Stimulated activated naive CD8-positive, alpha-beta T cell treated with anti-CD3 and anti-CD28 coated beads, Interleukin-15, Interleukin-2, amounts not matched to agents 100 ng/mL and 50 ng/mL, for 24 hours (primary cell): Measurements from ENCODE around the gene ARHGAP26.
A peak's percentile ranks its signal among the peaks of the same experiment; 100 is the strongest.

Experiments
- H3K27ac Mint-ChIP-seq: one replicate; pipeline ENCODE4 v1.8.0; 2021; ENCODE audit warnings: mild to moderate bottlenecking, mixed read lengths
- H3K27me3 Mint-ChIP-seq: one replicate; pipeline ENCODE4 v1.8.0; 2021; ENCODE audit warnings: mixed read lengths
- H3K36me3 Mint-ChIP-seq: one replicate; pipeline ENCODE4 v1.8.0; 2021; ENCODE audit warnings: low read depth, mixed read lengths
- H3K4me1 Mint-ChIP-seq: one replicate; pipeline ENCODE4 v1.8.0; 2021; ENCODE audit warnings: low read depth, mixed read lengths
- H3K4me3 Mint-ChIP-seq: one replicate; pipeline ENCODE4 v1.8.0; 2021; ENCODE audit warnings: mild to moderate bottlenecking, mixed read lengths
- H3K9me3 Mint-ChIP-seq: one replicate; pipeline ENCODE4 v1.8.0; 2021; ENCODE audit warnings: mixed read lengths

ARHGAP26 gene

GRCh38 chr5:143226872-143227271 is 456.7 kb downstream of the ARHGAP26 start:
- H3K36me3 Mint-ChIP-seq = peaks cover 10% of the 10 kb centered on the region
- no peaks in the 10 kb centered on the region for H3K27me3 Mint-ChIP-seq
- H3K4me1 Mint-ChIP-seq = peaks cover 65% of the 10 kb centered on the region
- H3K27ac Mint-ChIP-seq = no peak overlapping the region
- no peak overlapping the region for H3K4me3 Mint-ChIP-seq
- no peaks in the 10 kb centered on the region for H3K9me3 Mint-ChIP-seq

DNA sequence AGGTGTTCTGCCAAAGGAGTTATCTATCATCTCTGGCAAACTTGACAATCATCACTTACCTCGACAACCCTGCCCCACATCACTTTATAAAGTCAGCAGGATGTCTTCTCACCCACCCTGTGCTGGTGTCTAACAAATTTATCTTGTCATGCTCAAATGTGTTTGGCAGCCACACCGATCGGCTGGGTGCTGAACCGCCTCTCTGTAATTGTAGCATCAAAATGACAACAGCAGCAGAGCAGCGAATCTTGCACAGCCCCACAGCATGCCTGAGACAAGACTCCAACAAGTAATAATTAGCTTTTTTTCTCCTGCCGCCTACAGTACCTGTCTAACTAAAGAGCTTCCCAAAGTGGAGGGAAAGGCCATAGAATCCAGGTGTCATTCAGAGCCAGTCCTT is 457.1 kb downstream of the ARHGAP26 start:
- H3K27ac Mint-ChIP-seq = no peak overlapping the region

GRCh38 chr5:143228597-143229293 is 458.6 kb downstream of the ARHGAP26 start:
- H3K4me1 Mint-ChIP-seq = peaks cover 47% of the 10 kb centered on the region
- no peaks in the 10 kb centered on the region for H3K9me3 Mint-ChIP-seq
- H3K27ac Mint-ChIP-seq = peak overlapping the region; percentile 91
- peak overlapping the region; percentile 76 for H3K4me3 Mint-ChIP-seq
- H3K27me3 Mint-ChIP-seq = no peaks in the 10 kb centered on the region
- peaks cover 6% of the 10 kb centered on the region for H3K36me3 Mint-ChIP-seq

More for the DNA sequence above, 457.1 kb downstream of the ARHGAP26 start:
- H3K36me3 Mint-ChIP-seq = peaks cover 10% of the 10 kb centered on the region
- peaks cover 61% of the 10 kb centered on the region for H3K4me1 Mint-ChIP-seq
- H3K9me3 Mint-ChIP-seq = no peaks in the 10 kb centered on the region
- H3K27me3 Mint-ChIP-seq = no peaks in the 10 kb centered on the region
- no peak overlapping the region for H3K4me3 Mint-ChIP-seq

GRCh38 chr5:143229426-143229895 is 459.3 kb downstream of the ARHGAP26 start:
- no peaks in the 10 kb centered on the region for H3K9me3 Mint-ChIP-seq
- H3K4me3 Mint-ChIP-seq = peak overlapping the region; percentile 76
- peak overlapping the region; percentile 91 for H3K27ac Mint-ChIP-seq
- H3K27me3 Mint-ChIP-seq = no peaks in the 10 kb centered on the region
- H3K36me3 Mint-ChIP-seq = no peaks in the 10 kb centered on the region
- H3K4me1 Mint-ChIP-seq = peaks cover 41% of the 10 kb centered on the region

DNA sequence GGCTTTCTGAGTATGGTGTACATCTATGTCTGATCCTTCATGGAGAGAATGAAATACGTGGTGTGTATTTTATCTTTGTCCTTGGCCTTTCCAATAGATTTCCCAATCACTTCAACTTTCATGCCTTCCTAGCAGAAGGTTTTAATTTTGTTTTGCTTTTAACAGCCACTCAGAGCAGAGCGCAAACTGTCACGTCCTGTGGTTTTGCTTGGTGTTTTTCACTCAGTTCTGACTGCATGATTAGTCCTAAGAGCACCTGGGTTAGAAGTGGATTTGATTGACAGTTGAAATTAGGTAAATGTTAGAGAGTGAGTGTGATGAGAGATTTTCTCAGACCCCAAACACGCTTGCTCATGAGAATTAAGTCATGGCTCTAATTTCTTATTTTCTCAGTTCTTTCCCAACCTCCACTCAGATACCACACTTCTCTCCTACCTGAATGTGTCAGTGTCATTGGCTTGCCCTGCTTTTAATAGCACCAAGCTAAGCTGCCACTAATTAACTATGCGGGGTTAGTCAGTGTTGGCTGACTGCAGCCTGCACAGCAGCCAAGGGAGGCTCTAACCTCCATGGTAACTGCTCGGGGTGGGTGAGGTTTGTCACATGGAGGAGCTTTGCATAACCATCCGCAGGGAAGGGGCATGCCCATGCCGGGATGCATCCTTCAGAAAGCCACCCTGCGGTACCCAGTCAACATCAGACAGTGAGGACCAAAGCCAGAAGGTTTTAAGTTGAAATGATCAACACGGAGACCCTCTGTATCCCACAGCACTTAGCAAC is 459.9 kb downstream of the ARHGAP26 start:
- H3K27ac Mint-ChIP-seq = peak overlapping the region; percentile 91
- H3K36me3 Mint-ChIP-seq = no peaks in the 10 kb centered on the region

GRCh38 chr5:143230676-143230996 is 460.5 kb downstream of the ARHGAP26 start:
- no peaks in the 10 kb centered on the region for H3K9me3 Mint-ChIP-seq
- peaks cover 41% of the 10 kb centered on the region for H3K4me1 Mint-ChIP-seq
- no peaks in the 10 kb centered on the region for H3K27me3 Mint-ChIP-seq
- peak overlapping the region; percentile 91 for H3K27ac Mint-ChIP-seq
- H3K4me3 Mint-ChIP-seq = no peak overlapping the region
- no peaks in the 10 kb centered on the region for H3K36me3 Mint-ChIP-seq

More for the DNA sequence above, 459.9 kb downstream of the ARHGAP26 start:
- H3K4me1 Mint-ChIP-seq = peaks cover 41% of the 10 kb centered on the region
- no peaks in the 10 kb centered on the region for H3K9me3 Mint-ChIP-seq
- peak overlapping the region; percentile 76 for H3K4me3 Mint-ChIP-seq
- H3K27me3 Mint-ChIP-seq = no peaks in the 10 kb centered on the region

DNA sequence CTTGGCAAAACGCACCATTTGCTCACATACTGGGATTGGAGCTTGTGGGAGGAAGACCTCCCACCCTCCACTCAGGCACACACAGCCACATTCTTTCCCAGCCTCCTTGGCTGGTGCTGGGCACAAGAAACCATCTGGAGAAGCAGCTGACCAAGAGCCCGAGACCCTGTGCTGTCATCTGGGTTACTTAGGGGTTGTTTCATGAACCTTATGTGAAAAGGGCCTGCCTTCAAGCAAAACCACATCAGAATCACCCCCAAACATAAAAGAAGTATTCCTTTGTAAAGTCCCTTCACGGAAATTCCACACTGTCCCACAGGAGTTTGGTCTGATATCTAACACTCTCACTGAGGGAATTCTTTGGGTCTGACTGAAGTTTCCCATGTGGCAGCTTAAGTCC is 461.2 kb downstream of the ARHGAP26 start:
- Mint-ChIP-seq H3K4me3 (no peak overlapping the region), H3K27me3 (no peaks in the 10 kb centered on the region), H3K4me1 (peaks cover 41% of the 10 kb centered on the region), H3K9me3 (no peaks in the 10 kb centered on the region), H3K36me3 (no peaks in the 10 kb centered on the region), H3K27ac (no peak overlapping the region)

DNA sequence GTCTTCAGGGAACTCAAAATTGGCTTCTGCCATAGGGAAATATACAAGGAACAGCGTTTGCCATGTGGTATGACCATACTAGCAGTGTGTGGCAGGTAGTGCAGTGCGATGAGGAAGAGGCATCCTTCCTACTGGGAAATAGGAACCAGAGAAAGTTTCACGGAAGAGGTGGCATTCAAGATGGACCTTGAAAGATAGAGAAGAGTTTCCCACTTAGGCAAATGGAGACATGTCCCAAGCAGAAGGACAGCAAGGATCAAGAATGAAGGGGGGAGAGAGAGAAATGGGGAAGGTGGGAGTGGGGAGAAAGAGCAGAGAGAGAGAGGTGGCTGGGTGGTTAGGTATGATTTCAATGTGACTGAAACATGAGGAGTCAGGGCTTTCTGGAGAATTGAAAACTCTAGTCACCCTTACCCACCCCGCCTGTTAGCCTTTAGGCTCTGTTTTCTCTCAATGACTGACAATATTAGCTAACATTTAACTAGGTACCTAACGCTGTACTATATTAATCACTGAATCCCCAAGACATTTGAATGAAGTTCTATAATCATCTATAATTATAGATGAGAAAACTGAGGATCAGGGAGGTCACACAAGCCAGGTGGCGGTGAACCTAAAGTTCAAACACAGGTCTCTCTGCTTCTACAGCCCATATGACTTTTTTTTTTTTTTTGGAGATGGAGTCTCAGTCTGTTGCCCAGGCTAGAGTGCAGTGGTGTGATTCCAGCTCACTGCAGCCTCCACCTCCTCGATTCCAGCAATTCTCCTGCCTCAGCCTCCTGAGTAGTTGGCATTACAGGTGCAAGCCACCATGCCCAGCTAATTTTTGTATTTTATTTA is 462.0 kb downstream of the ARHGAP26 start:
- Mint-ChIP-seq H3K27ac (no peak overlapping the region), H3K4me1 (peaks cover 41% of the 10 kb centered on the region), H3K9me3 (no peaks in the 10 kb centered on the region), H3K4me3 (no peak overlapping the region), H3K36me3 (no peaks in the 10 kb centered on the region), H3K27me3 (no peaks in the 10 kb centered on the region)

DNA sequence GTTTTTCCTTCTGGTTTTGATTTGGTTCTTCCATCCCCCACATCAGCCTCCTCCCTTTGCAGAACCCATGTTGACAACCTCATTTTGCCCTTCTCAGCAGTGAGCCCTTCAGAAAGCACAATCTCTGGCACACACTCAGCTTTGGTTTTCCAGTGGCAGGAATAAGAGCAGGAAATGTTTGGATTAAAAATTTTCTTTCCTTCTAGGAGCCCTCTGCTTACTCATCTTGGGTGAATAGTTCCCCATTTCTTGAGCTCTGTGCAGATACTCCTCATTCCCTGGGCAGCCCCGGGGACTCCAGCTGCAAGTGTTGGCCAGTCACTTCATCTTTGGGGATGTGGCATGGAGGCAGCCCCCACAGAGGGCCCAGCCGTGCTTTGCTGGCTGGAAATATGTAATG is 462.9 kb downstream of the ARHGAP26 start:
- Mint-ChIP-seq H3K27ac (no peak overlapping the region), H3K4me3 (no peak overlapping the region), H3K9me3 (no peaks in the 10 kb centered on the region), H3K36me3 (no peaks in the 10 kb centered on the region), H3K27me3 (no peaks in the 10 kb centered on the region), H3K4me1 (peaks cover 33% of the 10 kb centered on the region)

DNA sequence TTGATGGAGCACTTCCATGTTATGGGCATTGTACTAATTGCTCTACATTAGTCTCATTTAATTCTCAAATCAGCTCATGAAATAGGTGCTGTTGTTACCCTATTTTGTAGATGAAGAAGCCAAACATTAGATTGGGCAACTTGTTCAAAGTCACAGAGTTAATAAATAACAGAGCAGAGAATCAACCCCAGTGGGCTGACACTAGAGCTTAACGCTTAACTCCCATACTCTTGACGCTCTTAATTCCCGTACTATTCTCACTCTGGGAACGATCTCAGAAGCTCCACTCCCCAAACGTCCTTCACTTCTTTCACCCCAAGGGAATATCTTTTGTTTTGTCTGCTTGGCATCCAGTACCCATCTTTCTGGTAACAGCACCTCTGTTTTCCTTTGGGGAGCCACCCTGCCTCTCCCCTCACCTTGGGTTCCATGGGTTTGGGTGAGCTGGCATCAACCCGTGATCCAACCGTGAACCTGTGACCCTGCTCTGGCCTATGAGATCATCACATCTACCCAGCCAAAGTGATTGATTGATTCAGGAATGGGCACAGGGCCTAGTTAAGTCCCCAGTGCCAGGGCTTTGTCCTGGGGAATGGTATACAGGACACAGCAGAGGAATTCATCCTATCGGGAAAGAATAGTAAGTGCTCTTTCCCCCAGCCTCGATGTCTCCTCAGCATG is 464.1 kb downstream of the ARHGAP26 start:
- Mint-ChIP-seq H3K27me3 (no peaks in the 10 kb centered on the region), H3K27ac (no peak overlapping the region), H3K4me3 (no peak overlapping the region), H3K9me3 (no peaks in the 10 kb centered on the region), H3K4me1 (peaks cover 21% of the 10 kb centered on the region), H3K36me3 (no peaks in the 10 kb centered on the region)

DNA sequence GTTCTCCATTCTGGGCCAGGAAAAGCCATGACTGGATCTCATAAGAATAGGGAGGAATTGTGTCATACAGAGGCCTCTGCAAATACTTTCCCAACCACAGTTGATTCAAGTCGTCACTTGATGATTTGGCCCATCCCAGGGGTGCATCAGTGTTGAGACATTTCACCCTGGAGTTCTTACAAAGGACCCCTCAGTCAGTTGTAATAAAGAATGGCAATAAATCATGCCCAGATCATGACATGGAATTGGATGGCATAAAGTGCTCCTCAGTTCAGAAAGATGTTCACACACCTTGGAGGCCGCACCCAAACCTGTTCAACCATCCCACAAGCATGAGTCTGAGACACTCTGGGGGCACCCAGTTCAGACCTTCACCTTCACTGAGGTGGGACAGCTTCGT is 465.2 kb downstream of the ARHGAP26 start:
- no peak overlapping the region for H3K27ac Mint-ChIP-seq
- no peak overlapping the region for H3K4me3 Mint-ChIP-seq
- H3K36me3 Mint-ChIP-seq = no peaks in the 10 kb centered on the region
- peaks cover 10% of the 10 kb centered on the region for H3K4me1 Mint-ChIP-seq
- H3K9me3 Mint-ChIP-seq = no peaks in the 10 kb centered on the region
- H3K27me3 Mint-ChIP-seq = no peaks in the 10 kb centered on the region

DNA sequence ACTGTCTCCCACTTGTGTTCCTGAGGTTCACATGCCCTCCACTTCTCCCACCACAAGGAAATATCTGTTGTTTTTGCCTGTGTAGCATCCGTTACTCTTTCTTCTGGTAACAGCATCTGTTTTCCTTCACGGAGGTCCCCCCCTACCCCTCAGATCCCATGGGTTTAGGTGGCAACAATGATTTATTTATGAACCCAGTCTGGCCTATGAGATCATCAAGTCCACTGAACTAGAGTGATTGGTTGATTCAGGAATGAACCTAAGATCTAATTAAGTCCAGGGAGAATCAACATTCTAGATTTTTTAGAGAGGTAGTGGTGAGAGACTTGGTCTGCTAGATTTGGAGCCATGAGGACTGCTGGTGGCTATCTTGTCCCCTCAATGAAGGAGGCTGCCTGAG is 466.5 kb downstream of the ARHGAP26 start:
- H3K4me3 Mint-ChIP-seq = no peak overlapping the region
- no peak overlapping the region for H3K27ac Mint-ChIP-seq
- no peaks in the 10 kb centered on the region for H3K36me3 Mint-ChIP-seq
- no peaks in the 10 kb centered on the region for H3K27me3 Mint-ChIP-seq
- no peaks in the 10 kb centered on the region for H3K9me3 Mint-ChIP-seq
- H3K4me1 Mint-ChIP-seq = no peaks in the 10 kb centered on the region

GRCh38 chr5:143237664-143238063 is 467.5 kb downstream of the ARHGAP26 start:
- Mint-ChIP-seq H3K27ac (no peak overlapping the region), H3K27me3 (no peaks in the 10 kb centered on the region), H3K4me1 (no peaks in the 10 kb centered on the region), H3K9me3 (no peaks in the 10 kb centered on the region), H3K36me3 (no peaks in the 10 kb centered on the region), H3K4me3 (no peak overlapping the region)

- H3K4me1 Mint-ChIP-seq = no peaks in the 10 kb centered on the region
- no peaks in the 10 kb centered on the region for H3K9me3 Mint-ChIP-seq
- H3K27ac Mint-ChIP-seq = no peak overlapping the region
- no peaks in the 10 kb centered on the region for H3K27me3 Mint-ChIP-seq
- no peak overlapping the region for H3K4me3 Mint-ChIP-seq
- H3K36me3 Mint-ChIP-seq = no peaks in the 10 kb centered on the region
Observed at GRCh38 chr5:143238620-143239019, 468.4 kb downstream of the ARHGAP26 start.
